Loucy (cell line): ENCODE data around the gene RNF166.

Source experiments
- EZH2phosphoT487 ChIP-seq: fragments of 200-600 bp; IDR thresholded peaks from 2 replicates; pipeline ENCODE4 v1.6.1; 2018; ENCODE audit warnings: antibody characterized with exemption, mild to moderate bottlenecking, moderate library complexity, borderline replicate concordance
- TF ChIP-seq, protein P1 (sequence below): fragments of 200-600 bp; sonication (generic); conservative IDR thresholded peaks from 2 replicates; pipeline ENCODE4 v1.5.1; 2014; ENCODE audit warnings: mild to moderate bottlenecking, antibody characterized with exemption, low read length

DNA sequence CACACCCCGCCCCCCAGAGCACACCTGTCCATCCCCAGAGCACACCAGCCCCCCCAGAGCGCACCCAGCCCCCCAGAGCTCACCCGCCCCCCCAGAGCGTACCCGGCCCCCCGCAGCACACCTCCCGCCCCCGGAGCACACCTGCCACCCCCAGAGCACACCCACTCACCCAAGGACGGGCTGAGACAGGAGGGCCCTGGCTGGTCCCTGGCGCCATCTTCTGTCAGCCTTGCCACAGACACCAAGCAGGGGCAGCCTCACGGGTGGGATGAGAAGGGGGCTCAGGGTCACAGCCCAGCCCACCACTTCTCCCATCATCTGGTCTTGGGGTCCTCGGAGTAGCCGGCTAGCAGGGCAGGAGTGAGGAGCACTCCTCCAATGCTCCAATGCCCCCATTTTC, 47.0 kb upstream of the RNF166 start:
- TF ChIP-seq EZH2phosphoT487 = no peak
- TF ChIP-seq, protein P1, sequence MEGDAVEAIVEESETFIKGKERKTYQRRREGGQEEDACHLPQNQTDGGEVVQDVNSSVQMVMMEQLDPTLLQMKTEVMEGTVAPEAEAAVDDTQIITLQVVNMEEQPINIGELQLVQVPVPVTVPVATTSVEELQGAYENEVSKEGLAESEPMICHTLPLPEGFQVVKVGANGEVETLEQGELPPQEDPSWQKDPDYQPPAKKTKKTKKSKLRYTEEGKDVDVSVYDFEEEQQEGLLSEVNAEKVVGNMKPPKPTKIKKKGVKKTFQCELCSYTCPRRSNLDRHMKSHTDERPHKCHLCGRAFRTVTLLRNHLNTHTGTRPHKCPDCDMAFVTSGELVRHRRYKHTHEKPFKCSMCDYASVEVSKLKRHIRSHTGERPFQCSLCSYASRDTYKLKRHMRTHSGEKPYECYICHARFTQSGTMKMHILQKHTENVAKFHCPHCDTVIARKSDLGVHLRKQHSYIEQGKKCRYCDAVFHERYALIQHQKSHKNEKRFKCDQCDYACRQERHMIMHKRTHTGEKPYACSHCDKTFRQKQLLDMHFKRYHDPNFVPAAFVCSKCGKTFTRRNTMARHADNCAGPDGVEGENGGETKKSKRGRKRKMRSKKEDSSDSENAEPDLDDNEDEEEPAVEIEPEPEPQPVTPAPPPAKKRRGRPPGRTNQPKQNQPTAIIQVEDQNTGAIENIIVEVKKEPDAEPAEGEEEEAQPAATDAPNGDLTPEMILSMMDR = no peak
